ENCODE data around the gene BIRC7.

Gene BIRC7

DNA sequence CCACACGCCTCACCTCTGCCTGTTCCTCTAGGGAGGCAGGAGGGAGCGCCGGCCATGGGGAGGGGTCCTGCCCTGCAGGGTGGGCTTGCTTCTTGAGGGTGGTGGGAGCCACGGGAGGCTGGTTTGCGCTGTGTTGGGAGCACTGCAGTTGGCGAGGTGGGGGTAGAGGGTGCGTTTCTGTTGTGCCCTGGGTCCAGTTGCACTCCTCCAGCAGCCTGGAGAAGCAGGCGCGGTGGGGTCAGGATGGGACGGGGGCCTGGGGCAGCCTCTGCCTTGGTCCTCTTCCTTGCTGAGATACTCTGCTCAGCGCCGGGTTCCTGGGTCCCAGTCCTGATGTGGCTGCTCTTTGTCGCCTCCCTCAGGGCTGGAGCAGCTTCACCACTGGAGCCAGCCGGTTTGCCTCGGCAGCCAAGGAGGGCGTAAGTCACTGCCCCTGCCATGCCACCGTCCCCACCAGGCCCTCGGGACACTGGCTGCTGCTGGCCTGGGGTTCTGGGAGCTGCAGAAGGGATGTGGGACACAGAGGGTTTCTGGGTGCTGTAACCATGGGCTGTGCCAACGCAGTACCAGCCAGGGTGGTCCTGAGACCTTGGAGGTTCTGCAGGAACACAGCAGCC, 45.3 kb downstream of the BIRC7 start:
- Histone ChIP-seq H3K9me3 (ENCODE audit: control insufficient read depth, low read length) (no peaks in the 10 kb centered on the region), H3K9ac (ENCODE audit: low read length) (no peak overlapping the region), H3K4me1 (ENCODE audit: control insufficient read depth, insufficient read depth, low read length) (no peaks in the 10 kb centered on the region), H3K27me3 (replicated peaks; ENCODE audit: control insufficient read depth, insufficient read depth, low read length) (no peaks in the 10 kb centered on the region), H3K4me3 (ENCODE audit: low read length) (no peak overlapping the region), H3K36me3 (ENCODE audit: control insufficient read depth, insufficient read depth, low read length, severe bottlenecking) (peaks cover 79% of the 10 kb centered on the region)
- DNase-seq (ENCODE audit: low read depth) = peak; percentile 20

DNA sequence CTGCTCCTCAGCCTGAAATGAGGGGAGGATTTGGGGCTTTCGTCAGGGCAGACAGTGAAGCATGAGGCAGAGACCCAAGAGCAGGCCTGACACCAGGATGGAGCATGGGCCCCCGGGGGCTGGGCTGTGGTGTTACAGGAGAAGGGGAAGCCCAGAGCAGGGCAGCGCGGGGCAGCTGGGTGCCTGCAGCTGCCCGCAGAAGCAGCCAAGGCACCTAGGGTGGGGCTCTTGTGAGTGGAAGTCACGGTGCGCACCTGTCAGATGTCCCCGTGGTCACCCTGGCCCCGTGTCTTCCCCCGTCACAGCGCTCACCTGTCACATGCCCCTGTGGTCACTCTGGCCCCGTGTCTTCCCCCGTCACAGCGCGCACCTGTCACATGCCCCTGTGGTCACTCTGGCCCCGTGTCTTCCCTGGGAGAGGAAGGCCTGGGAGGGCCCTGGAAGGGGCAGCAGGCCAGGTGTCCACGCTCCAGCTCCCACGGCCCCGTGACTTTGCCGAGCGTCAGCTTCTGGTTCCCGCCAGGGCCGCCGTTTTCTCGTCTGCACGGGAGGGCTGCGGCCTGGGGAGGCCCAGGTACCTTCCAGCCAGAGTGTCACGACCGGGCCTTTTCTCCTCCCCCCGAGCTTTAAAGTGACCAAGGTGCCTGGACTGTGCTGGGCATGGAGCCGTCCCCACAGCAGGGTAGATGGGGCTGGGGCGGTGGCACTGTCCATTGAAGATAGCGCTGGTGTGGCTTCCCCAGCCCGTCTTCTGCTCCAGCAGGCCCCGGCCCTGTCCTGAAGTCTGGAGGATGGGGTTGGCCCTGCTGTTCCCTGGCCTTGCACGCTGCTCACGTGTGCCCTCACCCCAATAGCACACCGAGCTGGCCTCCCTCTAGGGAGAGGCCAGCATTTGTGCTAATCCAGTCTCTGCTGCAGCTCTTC, 46.3 kb downstream of the BIRC7 start:
- Histone ChIP-seq H3K4me1 (ENCODE audit: control insufficient read depth, insufficient read depth, low read length) (no peaks in the 10 kb centered on the region), H3K36me3 (ENCODE audit: control insufficient read depth, insufficient read depth, low read length, severe bottlenecking) (peaks cover 72% of the 10 kb centered on the region), H3K27me3 (replicated peaks; ENCODE audit: control insufficient read depth, insufficient read depth, low read length) (no peaks in the 10 kb centered on the region), H3K9me3 (ENCODE audit: control insufficient read depth, low read length) (no peaks in the 10 kb centered on the region), H3K4me3 (ENCODE audit: low read length) (no peak overlapping the region), H3K9ac (ENCODE audit: low read length) (no peak overlapping the region)
- no peak for DNase-seq (ENCODE audit: low read depth)

DNA sequence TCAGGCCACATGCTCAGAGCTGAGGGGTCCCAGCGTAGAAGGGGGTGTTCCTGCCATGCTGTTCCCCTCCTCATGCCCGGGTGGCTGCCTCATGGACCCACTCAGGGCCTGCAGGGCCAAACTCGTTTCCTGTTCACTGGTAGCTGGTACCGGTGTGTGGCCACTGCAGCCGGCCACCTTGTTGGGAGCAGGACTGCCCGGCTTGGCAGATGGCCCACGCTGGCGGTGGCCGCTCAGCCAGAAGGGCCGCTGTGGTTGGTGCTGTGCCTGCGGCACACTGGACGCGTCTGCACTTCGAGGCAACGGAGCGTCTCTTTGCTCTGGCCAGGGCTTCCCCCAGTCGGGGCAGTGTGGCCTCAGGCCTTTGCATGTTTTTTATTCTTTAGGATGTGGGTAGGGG, 47.2 kb downstream of the BIRC7 start:
- H3K9ac ChIP-seq (ENCODE audit: low read length) = no peak overlapping the region

DNA sequence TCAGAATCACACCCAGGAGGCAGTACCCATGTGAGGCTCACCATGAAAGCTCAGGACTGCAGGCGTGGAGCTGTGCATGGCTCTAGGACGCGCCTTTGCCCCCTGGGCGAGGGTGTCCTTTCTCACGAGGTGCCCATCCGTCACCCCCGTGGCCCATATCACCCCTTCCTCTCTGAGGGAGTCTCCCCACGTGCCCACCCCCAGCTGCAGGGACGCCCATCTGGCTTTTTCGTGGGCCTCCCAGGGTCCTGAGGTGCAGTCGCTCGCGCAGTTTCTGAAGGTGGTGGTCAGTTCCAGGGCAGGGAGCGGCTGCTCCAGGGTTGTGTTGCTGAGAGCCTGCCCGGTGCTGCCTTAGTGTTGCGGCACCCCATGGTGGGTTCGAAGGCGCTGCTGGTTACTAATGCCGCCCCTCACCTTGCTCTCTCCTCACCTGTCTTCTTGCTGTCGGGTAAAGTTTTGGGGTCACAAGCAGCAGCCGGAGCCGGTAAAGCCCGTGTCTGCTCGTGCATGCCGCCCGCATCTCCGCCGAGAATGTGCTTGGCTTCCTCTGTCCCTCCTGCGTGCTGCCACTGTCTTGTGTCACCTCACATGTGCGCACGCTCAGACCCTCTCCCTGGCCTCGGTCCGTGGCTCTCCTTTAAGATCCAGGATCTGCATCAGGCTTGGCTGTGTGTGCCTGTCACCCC, 47.8 kb downstream of the BIRC7 start:
- H3K9ac ChIP-seq (ENCODE audit: low read length) = no peak overlapping the region
- no peaks in the 10 kb centered on the region for H3K27me3 ChIP-seq (replicated peaks; ENCODE audit: control insufficient read depth, insufficient read depth, low read length)
- H3K4me1 ChIP-seq (ENCODE audit: control insufficient read depth, insufficient read depth, low read length) = no peaks in the 10 kb centered on the region
- no peak for DNase-seq (ENCODE audit: low read depth)
- no peak overlapping the region for H3K4me3 ChIP-seq (ENCODE audit: low read length)
- peaks cover 70% of the 10 kb centered on the region for H3K36me3 ChIP-seq (ENCODE audit: control insufficient read depth, insufficient read depth, low read length, severe bottlenecking)
- H3K9me3 ChIP-seq (ENCODE audit: control insufficient read depth, low read length) = no peaks in the 10 kb centered on the region

More for the DNA sequence above, 47.2 kb downstream of the BIRC7 start:
- Histone ChIP-seq H3K36me3 (ENCODE audit: control insufficient read depth, insufficient read depth, low read length, severe bottlenecking) (peaks cover 70% of the 10 kb centered on the region), H3K4me3 (ENCODE audit: low read length) (no peak overlapping the region), H3K9me3 (ENCODE audit: control insufficient read depth, low read length) (no peaks in the 10 kb centered on the region), H3K27me3 (replicated peaks; ENCODE audit: control insufficient read depth, insufficient read depth, low read length) (no peaks in the 10 kb centered on the region), H3K4me1 (ENCODE audit: control insufficient read depth, insufficient read depth, low read length) (no peaks in the 10 kb centered on the region)
- no peak for DNase-seq (ENCODE audit: low read depth)

DNA sequence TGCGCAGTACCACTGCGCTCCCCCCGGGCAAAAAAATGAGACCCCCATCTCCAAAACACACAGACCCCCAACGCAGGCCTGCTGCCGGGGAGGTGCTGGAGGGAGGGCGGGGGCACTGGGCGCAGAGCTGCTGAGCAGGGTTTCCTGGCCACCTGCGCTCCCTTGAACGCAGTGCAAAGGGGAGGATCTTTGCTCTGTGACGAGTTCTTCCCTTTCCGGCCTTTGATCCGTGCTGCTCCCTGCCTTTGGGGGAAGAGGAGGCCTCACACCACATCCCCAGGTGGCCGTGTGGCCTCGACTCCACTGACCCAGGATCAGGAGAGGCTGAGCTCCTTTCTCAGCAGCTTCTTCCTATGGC, 48.4 kb downstream of the BIRC7 start:
- Histone ChIP-seq H3K4me1 (ENCODE audit: control insufficient read depth, insufficient read depth, low read length) (no peaks in the 10 kb centered on the region), H3K36me3 (ENCODE audit: control insufficient read depth, insufficient read depth, low read length, severe bottlenecking) (peaks cover 70% of the 10 kb centered on the region)

DNA sequence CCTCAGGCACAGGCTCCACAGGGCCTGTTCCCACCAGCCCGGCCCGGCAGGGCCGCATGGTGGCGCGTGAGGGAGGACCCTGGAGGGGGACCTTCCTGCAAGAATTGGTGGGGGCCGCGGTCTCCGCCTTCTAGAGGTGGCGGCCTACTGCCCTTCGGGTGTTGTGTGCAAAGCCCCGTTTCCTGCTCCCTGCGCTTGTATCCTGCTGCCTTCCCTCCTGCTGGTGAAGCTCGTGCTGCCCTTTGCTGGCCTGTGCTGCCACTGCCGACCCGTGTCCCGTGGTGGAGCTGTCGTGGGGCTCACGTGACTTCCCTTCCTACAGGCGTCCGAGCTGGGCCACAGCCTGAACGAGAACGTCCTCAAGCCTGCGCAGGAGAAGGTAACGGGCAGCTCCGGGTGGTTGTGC, 48.8 kb downstream of the BIRC7 start:
- Histone ChIP-seq H3K4me3 (ENCODE audit: low read length) (no peak overlapping the region), H3K27me3 (replicated peaks; ENCODE audit: control insufficient read depth, insufficient read depth, low read length) (no peaks in the 10 kb centered on the region), H3K9ac (ENCODE audit: low read length) (no peak overlapping the region), H3K36me3 (ENCODE audit: control insufficient read depth, insufficient read depth, low read length, severe bottlenecking) (peaks cover 66% of the 10 kb centered on the region), H3K4me1 (ENCODE audit: control insufficient read depth, insufficient read depth, low read length) (no peaks in the 10 kb centered on the region), H3K9me3 (ENCODE audit: control insufficient read depth, low read length) (no peaks in the 10 kb centered on the region)
- no peak for DNase-seq (ENCODE audit: low read depth)

More for the DNA sequence above, 48.4 kb downstream of the BIRC7 start:
- no peak for DNase-seq (ENCODE audit: low read depth)
- Histone ChIP-seq H3K9ac (ENCODE audit: low read length) (no peak overlapping the region), H3K27me3 (replicated peaks; ENCODE audit: control insufficient read depth, insufficient read depth, low read length) (no peaks in the 10 kb centered on the region), H3K4me3 (ENCODE audit: low read length) (no peak overlapping the region), H3K9me3 (ENCODE audit: control insufficient read depth, low read length) (no peaks in the 10 kb centered on the region)

DNA sequence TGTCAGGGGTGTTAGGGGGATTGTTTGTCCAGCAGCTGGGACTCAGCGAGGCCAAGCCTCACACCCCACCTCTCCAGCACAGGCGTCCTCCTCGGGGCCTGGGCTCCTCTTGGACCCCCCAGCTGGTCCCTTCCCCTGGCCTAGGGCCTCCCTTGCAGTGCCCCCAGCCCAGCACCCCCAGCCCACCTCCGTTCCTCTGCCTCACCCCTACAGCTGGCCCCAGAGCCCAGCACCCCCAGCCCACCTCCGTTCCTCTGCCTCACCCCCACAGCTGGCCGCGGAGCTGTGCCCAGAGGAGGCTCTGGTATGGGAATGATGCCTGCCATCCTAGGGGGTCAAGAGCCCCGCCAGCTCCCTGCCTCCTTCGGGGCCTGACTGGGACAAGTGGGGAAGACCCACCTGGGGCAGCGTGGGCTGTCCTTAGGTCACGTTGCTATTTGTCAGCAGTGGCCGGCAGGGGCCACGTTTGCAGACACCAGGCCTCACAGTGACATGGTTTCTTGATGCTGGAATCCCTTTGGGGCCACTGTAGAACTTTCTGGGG, 49.3 kb downstream of the BIRC7 start:
- Histone ChIP-seq H3K4me3 (ENCODE audit: low read length) (no peak overlapping the region), H3K9me3 (ENCODE audit: control insufficient read depth, low read length) (no peaks in the 10 kb centered on the region), H3K36me3 (ENCODE audit: control insufficient read depth, insufficient read depth, low read length, severe bottlenecking) (peaks cover 62% of the 10 kb centered on the region), H3K9ac (ENCODE audit: low read length) (no peak overlapping the region), H3K4me1 (ENCODE audit: control insufficient read depth, insufficient read depth, low read length) (no peaks in the 10 kb centered on the region), H3K27me3 (replicated peaks; ENCODE audit: control insufficient read depth, insufficient read depth, low read length) (no peaks in the 10 kb centered on the region)
- DNase-seq (ENCODE audit: low read depth) = no peak

DNA sequence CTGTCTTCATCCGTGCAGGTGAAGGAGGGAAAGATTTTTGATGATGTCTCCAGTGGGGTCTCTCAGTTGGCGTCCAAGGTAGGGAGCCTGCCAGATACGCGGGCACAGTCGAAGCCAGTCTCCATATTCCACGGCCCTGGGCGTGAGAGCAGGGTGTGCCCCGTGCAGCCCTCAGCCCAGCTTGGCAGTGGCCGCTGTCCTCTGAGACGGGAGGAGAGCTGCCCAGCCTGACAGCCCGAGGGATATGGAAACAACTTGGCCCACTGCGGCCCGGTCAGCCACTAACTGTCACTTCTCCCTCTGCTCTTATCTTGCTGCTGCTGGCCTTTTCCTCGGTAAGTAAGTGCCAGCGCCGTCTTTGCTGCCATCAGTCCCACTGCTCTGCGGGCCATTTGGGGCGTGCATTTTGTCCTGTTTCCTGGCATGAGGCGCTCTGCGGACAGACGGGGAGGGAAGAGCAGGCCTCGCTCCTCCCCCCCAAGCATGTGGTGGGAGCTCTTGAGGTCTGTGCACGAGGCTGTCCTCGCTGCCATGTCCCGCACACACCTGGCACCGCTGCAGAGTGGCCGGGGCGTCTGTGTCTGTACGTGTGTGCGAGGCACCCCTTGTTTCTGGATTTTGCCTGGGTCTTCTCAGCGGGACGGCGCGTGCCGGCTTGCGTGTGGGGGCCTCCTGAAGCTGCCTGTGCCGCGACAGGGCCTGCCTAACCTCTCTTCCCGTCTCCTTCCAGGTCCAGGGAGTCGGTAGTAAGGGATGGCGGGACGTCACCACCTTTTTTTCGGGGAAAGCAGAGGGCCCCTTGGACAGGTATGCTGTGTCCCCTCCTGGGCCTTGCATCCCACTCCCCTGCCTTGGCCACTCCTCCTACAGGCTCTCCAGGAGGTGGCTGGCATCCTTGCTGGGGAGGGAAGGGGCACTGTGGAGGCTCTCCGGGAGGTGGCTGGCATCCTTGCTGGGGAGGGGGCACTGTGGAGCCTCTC, 50.2 kb downstream of the BIRC7 start:
- DNase-seq (ENCODE audit: low read depth) = no peak
- Histone ChIP-seq H3K4me3 (ENCODE audit: low read length) (no peak overlapping the region), H3K9me3 (ENCODE audit: control insufficient read depth, low read length) (no peaks in the 10 kb centered on the region), H3K9ac (ENCODE audit: low read length) (no peak overlapping the region), H3K4me1 (ENCODE audit: control insufficient read depth, insufficient read depth, low read length) (peaks cover 7% of the 10 kb centered on the region), H3K27me3 (replicated peaks; ENCODE audit: control insufficient read depth, insufficient read depth, low read length) (no peaks in the 10 kb centered on the region), H3K36me3 (ENCODE audit: control insufficient read depth, insufficient read depth, low read length, severe bottlenecking) (peaks cover 54% of the 10 kb centered on the region)

DNA sequence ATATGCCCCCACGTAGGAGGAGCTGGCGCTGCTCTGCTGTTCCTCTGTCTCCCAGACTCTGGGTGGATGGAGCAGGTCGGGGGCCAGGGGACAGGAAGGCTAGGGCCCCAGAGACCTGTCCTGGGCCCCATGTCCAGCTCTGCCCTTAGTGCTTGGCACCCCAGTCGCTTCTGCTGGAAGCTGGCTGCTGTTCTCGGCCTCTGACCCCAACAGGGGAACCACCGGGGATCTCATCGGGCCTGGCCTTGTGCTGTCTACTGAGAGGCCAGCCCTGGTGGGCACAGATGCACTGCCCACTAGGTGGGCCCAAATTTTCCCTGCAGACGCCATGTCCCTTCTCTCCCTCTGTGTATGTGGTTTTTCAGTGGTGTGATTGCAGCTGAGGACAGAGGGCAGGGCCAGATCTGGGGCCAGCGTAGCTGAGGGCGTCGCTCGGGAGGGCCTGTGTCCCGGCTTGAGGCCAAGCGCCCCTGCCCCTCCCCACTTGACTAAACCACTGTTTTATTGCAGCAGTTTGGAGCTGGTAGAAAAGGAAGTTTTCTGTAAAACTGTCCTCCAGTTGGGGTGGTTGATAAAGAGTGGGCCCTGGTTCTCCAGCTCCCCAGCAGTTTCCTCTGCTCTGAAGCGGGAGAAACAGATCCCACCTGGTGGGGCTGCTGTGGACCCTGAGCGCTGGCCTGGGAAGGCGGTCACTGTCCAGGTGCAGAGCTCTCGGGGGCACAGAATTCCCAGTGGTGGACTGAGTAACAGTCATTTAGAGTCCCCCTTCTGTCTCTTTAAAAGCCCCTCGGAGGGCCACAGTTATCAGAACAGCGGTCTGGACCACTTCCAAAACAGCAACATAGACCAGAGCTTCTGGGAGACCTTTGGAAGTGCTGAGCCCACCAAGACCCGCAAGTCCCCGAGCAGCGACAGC, 51.3 kb downstream of the BIRC7 start:
- Histone ChIP-seq H3K9me3 (ENCODE audit: control insufficient read depth, low read length) (no peaks in the 10 kb centered on the region), H3K4me3 (ENCODE audit: low read length) (no peak overlapping the region), H3K36me3 (ENCODE audit: control insufficient read depth, insufficient read depth, low read length, severe bottlenecking) (peaks cover 44% of the 10 kb centered on the region), H3K9ac (ENCODE audit: low read length) (no peak overlapping the region), H3K4me1 (ENCODE audit: control insufficient read depth, insufficient read depth, low read length) (peaks cover 8% of the 10 kb centered on the region), H3K27me3 (replicated peaks; ENCODE audit: control insufficient read depth, insufficient read depth, low read length) (no peaks in the 10 kb centered on the region)
- DNase-seq (ENCODE audit: low read depth) = no peak

Measured in adipocyte (in vitro differentiated cells).